ENCODE results near the gene ATP8A2.
"Not testable (repeated sequence)": the region's sequence is repeated elsewhere in the genome, so short reads cannot be mapped to it uniquely, and the experiment has no call there.

The ATP8A2 gene

DNA sequence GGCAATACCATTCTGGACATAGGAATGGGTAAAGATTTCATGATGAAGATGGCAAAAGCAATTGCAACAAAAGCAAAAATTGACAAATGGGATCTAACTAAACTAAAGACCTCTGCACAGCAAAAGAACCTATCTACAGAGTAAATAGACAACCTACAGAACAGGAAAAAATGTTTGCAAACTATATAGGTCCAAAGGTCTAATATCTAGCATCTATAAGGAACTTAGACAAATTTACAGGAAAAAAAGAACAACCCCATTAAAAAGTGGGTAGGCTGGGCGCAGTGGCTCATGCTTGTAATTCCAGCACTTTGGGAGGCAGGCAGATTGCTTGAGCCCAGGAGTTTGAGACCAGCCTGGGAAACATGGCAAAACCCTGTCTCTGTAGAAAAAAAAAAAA lies 418.4 kb downstream of the ATP8A2 start:
- not testable (repeated sequence) for H3K36me3 Mint-ChIP-seq, ATAC-seq

DNA sequence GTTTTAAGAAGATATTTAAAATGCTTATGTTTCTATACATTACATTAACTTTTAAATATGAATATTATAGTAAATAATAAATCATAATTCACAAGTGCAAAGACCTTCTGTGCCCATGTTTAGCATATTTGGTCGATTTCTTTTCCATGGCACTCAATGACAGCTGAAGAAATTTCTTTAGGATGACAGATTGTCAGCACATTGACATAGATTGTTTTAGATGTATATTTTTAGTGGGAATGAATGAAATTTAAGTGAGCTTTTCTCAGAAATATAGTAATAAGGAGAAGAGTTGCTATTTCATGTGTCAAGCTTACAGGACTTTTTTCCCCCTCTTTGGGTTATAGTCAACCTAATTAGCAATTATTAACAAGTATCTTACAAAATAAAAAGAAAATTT lies 423.5 kb downstream of the ATP8A2 start:
- Mint-ChIP-seq H3K9me3 (no peaks in the 10 kb centered on the region), H3K36me3 (no peaks in the 10 kb centered on the region)

More for the DNA sequence above, 418.4 kb downstream of the ATP8A2 start:
- not testable (repeated sequence) for H3K4me3 Mint-ChIP-seq, H3K27ac Mint-ChIP-seq, H3K27me3 Mint-ChIP-seq, H3K4me1 Mint-ChIP-seq, H3K9me3 Mint-ChIP-seq

DNA sequence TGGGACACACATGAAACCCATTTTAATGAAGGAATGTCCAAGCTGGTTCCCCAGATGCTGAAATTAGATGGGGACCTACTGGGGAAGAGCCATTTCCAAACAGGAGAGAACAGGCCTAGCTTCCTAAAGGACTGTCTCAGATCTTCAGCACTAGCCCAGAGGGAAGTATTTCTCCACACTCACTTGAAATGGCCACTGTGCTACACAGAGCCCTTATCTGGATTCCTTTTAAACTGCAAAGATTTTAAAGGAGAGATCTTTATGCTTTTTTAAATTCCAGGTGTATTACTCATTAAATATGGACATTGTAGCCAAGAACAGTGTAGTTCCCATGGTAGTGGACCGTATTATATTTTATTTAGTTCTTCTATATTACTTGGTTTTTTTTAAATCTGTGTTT lies 424.7 kb downstream of the ATP8A2 start:
- Mint-ChIP-seq H3K36me3 (no peaks in the 10 kb centered on the region), H3K9me3 (no peaks in the 10 kb centered on the region), H3K27me3 (no peaks in the 10 kb centered on the region), H3K4me3 (no peak overlapping the region), H3K4me1 (no peaks in the 10 kb centered on the region), H3K27ac (no peak overlapping the region)
- no peak for ATAC-seq

More for the DNA sequence above, 423.5 kb downstream of the ATP8A2 start:
- Mint-ChIP-seq H3K4me3 (no peak overlapping the region), H3K27ac (no peak overlapping the region), H3K4me1 (no peaks in the 10 kb centered on the region), H3K27me3 (no peaks in the 10 kb centered on the region)
- ATAC-seq, result no peak

DNA sequence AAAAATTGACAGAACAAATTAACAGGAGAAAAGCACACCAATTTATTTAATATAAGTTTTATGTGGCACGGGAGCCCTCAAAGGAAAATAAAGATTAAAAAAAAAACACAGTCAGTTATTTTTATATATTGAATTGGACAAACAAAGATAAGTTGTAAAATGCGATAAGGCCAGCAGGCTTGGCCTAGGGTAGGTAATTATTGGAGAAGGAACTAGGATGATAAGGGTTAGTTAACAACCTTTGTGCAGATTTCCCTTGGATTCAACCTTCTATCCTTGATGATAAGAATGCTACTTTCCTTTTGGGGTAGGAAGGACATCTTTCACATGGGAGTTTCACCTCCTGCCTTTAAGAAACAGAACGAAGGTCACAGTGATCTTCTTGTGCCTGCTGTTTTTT lies 427.2 kb downstream of the ATP8A2 start:
- H3K36me3 Mint-ChIP-seq, result no peaks in the 10 kb centered on the region
- ATAC-seq, result no peak
- no peak overlapping the region for H3K4me3 Mint-ChIP-seq
- H3K27ac Mint-ChIP-seq, result no peak overlapping the region
- no peaks in the 10 kb centered on the region for H3K4me1 Mint-ChIP-seq
- no peaks in the 10 kb centered on the region for H3K9me3 Mint-ChIP-seq
- H3K27me3 Mint-ChIP-seq, result no peaks in the 10 kb centered on the region

DNA sequence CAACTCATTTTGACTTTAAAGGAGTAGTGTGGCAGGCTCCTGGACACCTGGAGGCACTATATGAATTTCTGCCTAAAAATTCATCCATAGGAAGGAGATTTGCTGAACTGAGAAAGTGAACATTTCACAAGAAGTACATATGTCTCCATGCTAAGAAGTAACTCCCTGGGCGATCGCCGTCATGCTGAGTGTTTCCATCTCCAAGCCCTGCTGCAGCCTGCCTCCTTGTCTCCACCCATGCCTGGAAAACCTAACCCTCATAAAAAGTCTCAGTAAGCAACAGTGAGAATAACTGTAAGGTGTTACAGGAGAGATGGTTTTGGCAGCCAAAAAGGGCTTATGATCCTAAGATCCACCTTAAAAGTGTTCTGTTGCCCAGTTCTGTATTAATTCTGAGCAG lies 428.7 kb downstream of the ATP8A2 start:
- no peaks in the 10 kb centered on the region for H3K9me3 Mint-ChIP-seq
- H3K36me3 Mint-ChIP-seq, result no peaks in the 10 kb centered on the region
- no peak overlapping the region for H3K4me3 Mint-ChIP-seq
- no peaks in the 10 kb centered on the region for H3K4me1 Mint-ChIP-seq
- no peak overlapping the region for H3K27ac Mint-ChIP-seq
- ATAC-seq, result no peak
- no peaks in the 10 kb centered on the region for H3K27me3 Mint-ChIP-seq

DNA sequence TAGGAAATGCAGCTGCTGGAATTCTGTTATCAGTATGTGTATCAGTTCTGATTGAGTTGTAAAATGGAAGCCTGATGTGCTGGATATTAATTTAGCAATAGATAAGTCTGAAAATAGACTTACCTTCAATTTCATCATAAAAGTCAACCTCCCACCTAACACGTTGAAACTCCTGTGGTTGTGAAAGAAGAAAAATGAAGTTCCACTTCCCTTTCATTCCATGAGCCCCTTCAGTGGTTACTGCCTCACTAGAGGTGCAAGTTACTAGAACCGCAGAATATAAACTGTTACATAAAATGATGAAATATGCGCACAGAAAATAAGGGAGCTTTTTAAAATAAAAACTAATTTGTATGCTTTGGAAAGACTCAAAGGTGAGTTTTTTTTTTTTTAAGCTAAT lies 430.8 kb downstream of the ATP8A2 start:
- no peaks in the 10 kb centered on the region for H3K27me3 Mint-ChIP-seq
- H3K4me3 Mint-ChIP-seq, result no peak overlapping the region
- H3K4me1 Mint-ChIP-seq, result no peaks in the 10 kb centered on the region
- H3K36me3 Mint-ChIP-seq, result no peaks in the 10 kb centered on the region
- no peaks in the 10 kb centered on the region for H3K9me3 Mint-ChIP-seq
- H3K27ac Mint-ChIP-seq, result no peak overlapping the region
- ATAC-seq, result no peak

DNA sequence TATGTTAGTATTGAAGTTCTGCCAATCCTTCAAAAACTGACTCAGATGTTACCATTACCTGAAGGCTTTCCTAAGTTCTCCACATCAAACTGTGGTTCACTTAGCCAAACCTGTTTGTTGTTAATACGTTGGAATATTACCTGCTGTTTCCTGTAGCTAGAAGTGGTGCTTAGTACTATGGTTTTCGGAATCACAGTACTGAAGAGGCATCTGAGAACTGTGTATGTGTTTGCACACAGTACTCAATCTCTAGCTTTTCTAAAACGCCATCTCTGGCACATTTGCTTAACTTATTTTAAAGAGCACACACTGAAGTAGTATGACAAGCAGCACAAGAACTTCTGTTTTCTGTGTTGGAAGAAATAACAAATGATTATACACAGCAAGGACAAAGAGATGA lies 431.9 kb downstream of the ATP8A2 start:
- H3K27me3 Mint-ChIP-seq, result no peaks in the 10 kb centered on the region
- no peaks in the 10 kb centered on the region for H3K4me1 Mint-ChIP-seq
- no peak overlapping the region for H3K27ac Mint-ChIP-seq
- no peaks in the 10 kb centered on the region for H3K36me3 Mint-ChIP-seq
- H3K9me3 Mint-ChIP-seq, result no peaks in the 10 kb centered on the region
- ATAC-seq, result no peak
- no peak overlapping the region for H3K4me3 Mint-ChIP-seq

DNA sequence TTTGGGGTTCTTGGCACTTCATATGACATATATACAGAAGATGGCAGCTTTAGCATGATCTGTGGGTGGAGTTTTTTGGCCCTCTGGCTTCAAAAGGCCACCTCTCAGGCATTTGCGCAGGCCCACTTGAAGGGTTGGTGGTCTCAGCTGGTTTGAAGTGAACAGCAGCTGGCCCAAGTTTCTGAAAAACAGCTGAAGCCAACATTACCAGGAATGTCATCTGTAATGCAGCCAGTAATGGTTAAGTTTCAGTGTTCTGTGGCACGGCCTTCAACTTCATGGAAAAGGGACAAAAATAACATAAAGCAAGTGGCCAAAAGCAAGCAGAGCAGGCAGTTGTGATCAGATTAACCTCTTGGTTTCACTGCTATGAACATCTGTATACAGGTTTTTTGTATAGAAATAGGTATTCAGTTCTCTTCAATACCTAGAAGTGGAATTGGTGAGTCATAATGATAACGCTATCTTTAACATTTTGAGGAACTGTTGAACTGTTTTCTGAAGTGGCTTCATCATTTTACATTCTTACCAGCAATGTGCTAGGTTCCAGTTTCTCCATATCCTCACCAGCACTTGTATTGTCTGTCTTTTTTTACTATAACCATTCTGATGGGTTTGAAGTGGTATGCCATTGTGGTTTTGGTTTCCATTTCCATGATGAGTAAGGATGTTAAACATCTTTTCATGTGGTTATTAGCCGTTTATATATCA lies 434.6 kb downstream of the ATP8A2 start:
- no peak overlapping the region for H3K4me3 Mint-ChIP-seq
- no peaks in the 10 kb centered on the region for H3K36me3 Mint-ChIP-seq
- ATAC-seq, result peak; percentile 57
- no peaks in the 10 kb centered on the region for H3K4me1 Mint-ChIP-seq
- H3K9me3 Mint-ChIP-seq, result peaks cover 4% of the 10 kb centered on the region
- H3K27me3 Mint-ChIP-seq, result no peaks in the 10 kb centered on the region
- no peak overlapping the region for H3K27ac Mint-ChIP-seq

DNA sequence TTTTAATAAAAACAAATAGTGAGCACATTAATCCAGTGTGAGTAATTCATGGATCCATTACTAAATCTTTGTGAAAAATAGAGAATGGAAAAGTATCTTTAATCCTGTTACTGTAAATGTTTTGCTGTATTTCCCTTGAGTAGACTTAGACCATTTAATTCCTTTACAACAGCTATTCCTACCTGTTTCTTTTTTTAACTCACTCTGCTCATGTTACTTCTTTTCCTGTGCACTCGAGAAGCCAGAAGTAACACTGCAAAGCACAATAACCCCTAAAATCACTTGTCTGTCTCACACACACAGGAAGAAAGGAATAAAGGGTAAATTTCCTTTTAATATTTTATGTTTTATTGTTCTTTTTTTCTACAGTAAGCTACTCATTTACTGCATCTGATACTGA lies 435.8 kb downstream of the ATP8A2 start:
- Mint-ChIP-seq H3K9me3 (peaks cover 8% of the 10 kb centered on the region), H3K36me3 (no peaks in the 10 kb centered on the region), H3K4me3 (no peak overlapping the region), H3K27ac (no peak overlapping the region), H3K27me3 (no peaks in the 10 kb centered on the region), H3K4me1 (no peaks in the 10 kb centered on the region)
- no peak for ATAC-seq

DNA sequence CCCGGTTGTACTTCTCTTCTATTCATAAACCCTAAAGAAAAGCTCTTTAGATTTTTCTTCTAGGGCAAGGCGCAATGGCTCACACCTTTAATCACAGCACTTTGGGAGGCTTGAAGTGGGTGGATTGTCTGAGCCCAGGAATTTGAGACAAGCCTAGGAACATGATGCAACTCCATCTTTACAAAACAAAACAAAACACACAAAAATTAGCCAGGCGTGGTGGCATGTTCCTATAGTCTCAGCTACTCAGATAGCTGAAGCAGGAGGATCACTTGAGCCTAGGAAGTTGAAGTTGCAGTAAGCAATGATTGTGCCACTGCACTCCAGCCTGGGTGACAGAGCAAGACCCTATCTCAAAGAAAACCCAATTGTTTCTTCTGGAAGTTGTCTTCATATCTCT lies 439.7 kb downstream of the ATP8A2 start:
- no peak overlapping the region for H3K27ac Mint-ChIP-seq
- H3K27me3 Mint-ChIP-seq, result no peaks in the 10 kb centered on the region

DNA sequence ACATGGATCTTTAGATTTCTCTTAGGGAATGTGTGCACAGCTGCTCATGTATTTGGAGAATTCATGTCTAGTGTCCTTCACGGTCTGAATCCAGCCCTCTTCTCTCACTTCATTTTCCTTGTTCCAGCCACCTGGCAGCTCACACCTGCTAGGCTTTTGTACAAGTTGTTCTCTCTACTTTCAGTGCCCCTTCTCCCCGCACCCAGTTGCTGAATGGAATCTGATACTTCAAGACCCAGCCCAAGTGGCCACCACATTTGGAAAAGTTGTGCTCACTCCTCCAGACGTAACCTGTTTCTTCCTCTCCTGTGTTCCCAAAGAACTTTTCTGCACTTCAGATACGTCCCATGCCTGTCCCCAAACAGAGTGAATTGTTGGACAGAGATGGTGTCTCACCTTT lies 444.5 kb downstream of the ATP8A2 start:
- no peaks in the 10 kb centered on the region for H3K4me1 Mint-ChIP-seq
- peaks cover 6% of the 10 kb centered on the region for H3K9me3 Mint-ChIP-seq
- no peaks in the 10 kb centered on the region for H3K27me3 Mint-ChIP-seq
- no peak overlapping the region for H3K4me3 Mint-ChIP-seq
- H3K36me3 Mint-ChIP-seq, result no peaks in the 10 kb centered on the region
- no peak overlapping the region for H3K27ac Mint-ChIP-seq
- peak; percentile 34 for ATAC-seq

More for the DNA sequence above, 439.7 kb downstream of the ATP8A2 start:
- Mint-ChIP-seq H3K4me1 (no peaks in the 10 kb centered on the region), H3K36me3 (no peaks in the 10 kb centered on the region), H3K4me3 (no peak overlapping the region), H3K9me3 (peaks cover 10% of the 10 kb centered on the region)
- no peak for ATAC-seq

DNA sequence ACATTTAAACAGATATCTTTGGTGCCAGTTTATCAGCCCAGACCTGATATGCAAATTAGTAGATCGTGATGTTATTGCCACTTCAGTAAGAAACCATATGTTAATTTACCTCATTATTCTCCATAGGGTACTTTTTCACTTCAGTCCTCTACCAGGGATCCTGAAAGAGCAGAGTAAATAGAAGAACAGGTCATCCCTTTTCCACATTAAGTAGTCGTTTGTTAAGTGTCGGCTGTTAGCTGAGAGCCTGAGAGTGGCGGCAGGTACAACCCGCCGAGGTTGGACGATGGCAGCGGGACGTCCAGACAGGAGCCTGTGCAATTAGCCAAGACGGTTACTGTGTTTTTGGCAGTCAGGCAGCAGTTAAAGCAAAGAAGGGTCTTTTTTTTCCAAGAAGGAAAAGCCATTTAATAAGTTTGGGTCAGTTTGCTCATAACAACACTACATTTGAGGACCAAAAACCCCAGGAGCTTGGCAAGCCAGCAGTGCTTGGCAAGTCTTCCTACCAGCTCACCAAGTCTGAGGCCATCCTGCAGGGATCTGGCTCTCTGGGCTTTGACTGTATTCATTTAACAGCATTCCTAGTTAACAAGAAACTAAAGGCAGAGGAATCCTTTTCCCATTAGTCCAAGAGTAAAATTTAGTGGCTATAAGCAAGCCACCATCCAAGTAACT lies 448.2 kb downstream of the ATP8A2 start:
- H3K9me3 Mint-ChIP-seq, result peaks cover 5% of the 10 kb centered on the region
- no peak overlapping the region for H3K27ac Mint-ChIP-seq
- no peaks in the 10 kb centered on the region for H3K4me1 Mint-ChIP-seq
- H3K4me3 Mint-ChIP-seq, result no peak overlapping the region
- ATAC-seq, result no peak
- no peaks in the 10 kb centered on the region for H3K27me3 Mint-ChIP-seq
- H3K36me3 Mint-ChIP-seq, result no peaks in the 10 kb centered on the region

DNA sequence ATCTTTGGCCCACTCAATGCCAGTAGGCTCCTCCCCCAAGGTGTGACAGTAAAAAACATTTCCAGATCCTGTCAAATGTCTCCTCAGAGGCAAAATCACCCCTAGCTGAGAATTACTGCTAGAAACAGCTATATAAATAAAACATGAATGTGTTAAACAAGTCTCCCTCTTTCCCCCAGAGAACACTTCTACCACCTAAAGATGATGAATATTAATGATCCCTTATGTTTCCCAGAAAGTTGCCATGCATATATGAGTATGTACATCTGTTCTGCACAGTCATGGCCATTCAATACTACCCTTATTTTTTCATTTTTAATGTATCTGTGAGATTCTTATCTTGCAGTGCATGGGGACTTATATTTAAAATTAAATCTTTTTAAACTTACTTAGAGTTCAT lies 450.0 kb downstream of the ATP8A2 start:
- no peak overlapping the region for H3K4me3 Mint-ChIP-seq
- no peaks in the 10 kb centered on the region for H3K4me1 Mint-ChIP-seq

DNA sequence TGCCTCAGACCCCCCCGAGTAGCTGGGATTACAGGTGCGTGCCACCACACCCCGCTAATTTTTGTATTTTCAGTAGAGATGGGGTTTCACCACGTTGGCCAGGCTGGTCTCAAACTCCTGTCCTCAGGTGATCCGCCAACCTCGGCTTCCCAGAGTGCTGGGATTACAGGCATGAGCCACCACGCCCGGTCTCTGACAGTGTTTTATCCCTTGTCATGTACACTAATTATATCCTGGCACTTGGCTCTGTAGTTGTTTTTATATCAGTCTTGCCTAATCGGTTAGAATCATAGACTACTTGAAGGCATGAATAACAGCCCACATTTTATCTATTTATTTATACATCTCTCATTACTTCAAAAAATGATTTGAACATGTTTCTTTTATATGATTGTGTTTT lies 455.4 kb downstream of the ATP8A2 start:
- not testable (repeated sequence) for ATAC-seq, H3K4me1 Mint-ChIP-seq, H3K27me3 Mint-ChIP-seq, H3K36me3 Mint-ChIP-seq, H3K4me3 Mint-ChIP-seq, H3K27ac Mint-ChIP-seq, H3K9me3 Mint-ChIP-seq

More for the DNA sequence above, 450.0 kb downstream of the ATP8A2 start:
- H3K27ac Mint-ChIP-seq, result no peak overlapping the region
- H3K9me3 Mint-ChIP-seq, result peaks cover 5% of the 10 kb centered on the region
- ATAC-seq, result no peak
- H3K27me3 Mint-ChIP-seq, result no peaks in the 10 kb centered on the region
- H3K36me3 Mint-ChIP-seq, result no peaks in the 10 kb centered on the region

DNA sequence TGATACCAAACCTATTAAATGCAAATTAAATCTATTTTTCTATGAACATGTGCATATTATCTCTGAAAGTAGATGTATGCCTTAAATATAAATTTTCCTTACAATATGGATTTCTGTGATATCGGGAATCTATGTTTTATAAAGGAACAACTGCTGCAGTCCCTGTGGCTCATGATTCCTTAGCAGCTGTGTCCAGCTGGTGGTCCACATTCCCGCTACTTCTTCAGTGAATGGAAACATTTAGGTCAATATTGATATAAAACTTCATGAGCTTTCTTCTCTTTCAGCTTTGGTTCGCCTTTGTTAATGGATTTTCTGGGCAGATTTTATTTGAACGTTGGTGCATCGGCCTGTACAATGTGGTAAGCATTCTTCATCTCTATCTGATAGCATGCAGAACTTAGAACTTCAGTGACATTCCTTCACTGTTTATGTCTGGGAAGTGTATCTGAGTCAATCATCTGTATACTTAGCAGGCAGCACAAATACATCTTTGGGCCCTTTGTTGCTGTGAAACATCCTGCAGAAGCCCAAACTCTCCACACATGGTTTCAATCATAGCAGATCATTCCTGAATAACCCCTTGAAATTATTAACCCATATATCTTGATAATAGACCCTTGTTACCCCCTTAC lies 456.2 kb downstream of the ATP8A2 start:
- Mint-ChIP-seq H3K4me3 (no peak overlapping the region), H3K27ac (no peak overlapping the region), H3K27me3 (no peaks in the 10 kb centered on the region), H3K9me3 (peaks cover 5% of the 10 kb centered on the region), H3K36me3 (no peaks in the 10 kb centered on the region), H3K4me1 (no peaks in the 10 kb centered on the region)
- no peak for ATAC-seq

DNA sequence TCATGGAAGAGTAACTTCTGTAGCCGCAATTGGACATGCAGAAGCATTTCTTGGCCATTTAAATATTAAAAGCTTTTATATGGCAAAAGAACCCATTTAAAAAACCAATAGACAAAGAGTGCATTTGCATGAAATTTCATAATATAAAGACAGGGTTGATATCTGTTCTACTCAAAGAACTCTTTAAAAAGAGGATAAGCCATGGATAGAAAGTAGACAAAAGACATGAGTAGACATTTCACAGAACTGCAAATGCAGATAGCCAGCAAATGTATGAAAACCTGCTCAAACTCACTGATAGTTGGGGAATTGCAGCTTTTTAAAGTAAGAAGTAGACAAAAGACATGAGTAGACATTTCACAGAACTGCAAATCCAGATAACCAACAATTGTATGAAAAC lies 462.0 kb downstream of the ATP8A2 start:
- peaks cover 8% of the 10 kb centered on the region for H3K27me3 Mint-ChIP-seq
- H3K9me3 Mint-ChIP-seq, result no peaks in the 10 kb centered on the region
- H3K4me1 Mint-ChIP-seq, result no peaks in the 10 kb centered on the region
- no peak overlapping the region for H3K4me3 Mint-ChIP-seq
- no peak for ATAC-seq
- H3K36me3 Mint-ChIP-seq, result no peaks in the 10 kb centered on the region
- H3K27ac Mint-ChIP-seq, result no peak overlapping the region

Measured in stimulated activated memory B cell treated with anti-CD40 and anti-IgM and Interleukin-4, amounts not matched to agents 10 μg/mL and 1 μg/mL and 100 μg/mL, for 72 hours (primary cell).